A172 (cell line): ENCODE measurements around the gene GPR18. TPM values are rescaled to one million over a fixed set of nuclear protein-coding genes. Genes with fewer than 3 reads are reported as not detected.
A peak's percentile ranks its signal among the peaks of the same experiment; 100 is the strongest.
"Not testable (repeated sequence)": the region's sequence is repeated elsewhere in the genome, so short reads cannot be mapped to it uniquely, and the experiment has no call there.

Source experiments
- DNase-seq: peaks from one replicate; pipeline ENCODE4 v3.0.0-alpha.2; 2015; ENCODE audit warnings: low spot score
- total RNA-seq: library from RNA; depleted of rRNA; stranded (reverse); fragments of >200 nt; shearing (Covaris generic); gene quantifications from 2 replicates; pipeline ENCODE4 v1.2.3, GENCODE V29; 2014

The GPR18 gene
- total RNA-seq, 1 experiment from 2014 or later = not detected

GRCh38 chr13:99228737-99229691 is 29.2 kb downstream of the GPR18 start:
- DNase-seq = peak; percentile 84

GRCh38 chr13:99227909-99228688 is 30.1 kb downstream of the GPR18 start:
- peak; percentile 10 for DNase-seq

GRCh38 chr13:99227331-99227900 is 30.8 kb downstream of the GPR18 start:
- DNase-seq = no peak

GRCh38 chr13:99226513-99226912 is 31.7 kb downstream of the GPR18 start:
- no peak for DNase-seq

- DNase-seq = no peak
Observed at GRCh38 chr13:99225078-99225477, 33.1 kb downstream of the GPR18 start.

- no peak for DNase-seq
Observed at GRCh38 chr13:99224021-99224420, 34.2 kb downstream of the GPR18 start.

- DNase-seq = no peak
Observed at GRCh38 chr13:99223587-99223986, 34.6 kb downstream of the GPR18 start.

GRCh38 chr13:99221567-99222239 is 36.5 kb downstream of the GPR18 start:
- no peak for DNase-seq

GRCh38 chr13:99220199-99220935 is 37.8 kb downstream of the GPR18 start:
- DNase-seq = no peak

- DNase-seq = no peak
Observed at GRCh38 chr13:99218969-99219368, 39.2 kb downstream of the GPR18 start.

- no peak for DNase-seq
Observed at GRCh38 chr13:99218545-99218944, 39.6 kb downstream of the GPR18 start.

- no peak for DNase-seq
Observed at GRCh38 chr13:99218126-99218525, 40.1 kb downstream of the GPR18 start.

GRCh38 chr13:99217461-99218110 is 40.6 kb downstream of the GPR18 start:
- DNase-seq = no peak

GRCh38 chr13:99215184-99215830 is 42.9 kb downstream of the GPR18 start:
- no peak for DNase-seq

- DNase-seq = no peak
Observed at GRCh38 chr13:99214731-99215130, 43.4 kb downstream of the GPR18 start.

- DNase-seq = no peak
Observed at GRCh38 chr13:99214232-99214631, 43.9 kb downstream of the GPR18 start.

- DNase-seq = no peak
Observed at GRCh38 chr13:99211421-99212035, 46.7 kb downstream of the GPR18 start.

GRCh38 chr13:99210627-99211026 is 47.6 kb downstream of the GPR18 start:
- not testable (repeated sequence) for DNase-seq

GRCh38 chr13:99208845-99209527 is 49.2 kb downstream of the GPR18 start:
- DNase-seq = no peak
